ENCODE data around the gene SPTBN4.
A peak's percentile ranks its signal among the peaks of the same experiment; 100 is the strongest.

SPTBN4 gene

DNA sequence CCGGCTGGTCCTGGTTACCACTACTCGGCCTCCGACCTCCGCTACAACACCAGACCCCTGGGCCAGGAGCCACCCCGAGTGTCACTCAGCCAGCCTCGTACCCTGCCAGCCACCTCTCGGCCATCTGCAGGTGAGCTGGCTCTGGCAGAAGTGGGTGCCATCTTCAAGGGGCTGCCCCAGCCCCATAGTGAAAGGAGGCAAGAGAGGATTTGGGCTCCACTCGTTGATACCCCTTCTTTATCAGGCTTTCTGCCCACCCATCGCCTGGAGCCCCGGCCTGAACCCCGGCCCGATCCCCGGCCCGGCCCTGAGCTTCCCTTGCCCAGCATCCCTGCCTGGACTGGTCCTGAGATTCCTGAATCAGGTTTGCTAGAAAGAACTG is 141.4 kb downstream of the SPTBN4 start:
- Histone ChIP-seq H3K4me3 (ENCODE audit: control insufficient read depth in 1 of 7, extremely low read depth in 1 of 7, insufficient read depth in 4 of 7, low read depth in 2 of 7, low read length in 6 of 7) (no peak overlapping the region), H3K9me3 (ENCODE audit: control extremely low read depth in 1 of 5, control insufficient read depth in 4 of 5, insufficient read depth in 2 of 5, low read depth in 1 of 5, low read length in 4 of 5) (no peaks in the 10 kb centered on the region), H3K4me1 (ENCODE audit: control extremely low read depth in 1 of 4, control insufficient read depth in 4 of 4, insufficient read depth in 4 of 4, low read length in 3 of 4) (peaks cover 4 to 65% (median 52%) of the 10 kb centered on the region in 4 experiments), H3K27me3 (replicated peaks in 2 of 5; ENCODE audit: control insufficient read depth in 4 of 5, insufficient read depth in 5 of 5, low read length in 4 of 5) (peaks cover 0 to 18% (median 7%) of the 10 kb centered on the region in 5 experiments), H3K36me3 (ENCODE audit: control insufficient read depth in 4 of 4, insufficient read depth in 4 of 4, low read length in 3 of 4) (no peaks in the 10 kb centered on the region), H3K27ac (ENCODE audit: insufficient read depth in 1 of 2, low read depth in 1 of 2, low read length in 2 of 2, poor library complexity in 1 of 2, severe bottlenecking in 2 of 2) (no peak overlapping the region)
- CTCF ChIA-PET, result interaction anchor here (0.7 to 4.0 kb wide), 3 partner anchors 26 to 37 kb away, joined by 3 to 24 read pairs (median 3); no protein-coding TSS in a partner anchor
- WGBS (ENCODE audit: insufficient coverage), result 98% methylated on average over 14 of the region's 14 CpGs
- POLR2A ChIA-PET, result interaction anchor here (0.7 kb wide), 1 partner anchor 945 kb away, joined by 4 read pairs; no protein-coding TSS in a partner anchor
- no peak for DNase-seq

DNA sequence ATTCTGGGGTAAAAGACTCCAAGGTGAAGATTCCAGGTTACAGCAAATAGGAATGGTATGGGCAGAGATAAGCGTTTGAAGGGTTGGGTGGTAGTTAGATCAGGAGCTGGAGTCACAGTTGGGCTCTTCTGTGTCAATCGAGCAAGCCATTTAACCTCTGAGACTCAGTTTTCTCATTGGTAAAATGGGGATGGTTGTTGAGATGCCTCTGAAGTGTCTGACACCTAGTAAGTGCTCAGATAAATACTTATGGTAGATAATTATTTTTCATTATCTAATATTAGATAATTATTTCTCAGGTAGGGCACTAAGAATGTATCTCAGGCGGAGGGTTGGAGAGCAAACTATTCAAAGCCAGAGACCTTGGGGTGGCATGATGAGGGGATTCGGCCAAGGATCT is 142.2 kb downstream of the SPTBN4 start:
- POLR2A ChIA-PET, result interaction anchor here (1.5 kb wide), 1 partner anchor 183 kb away, joined by 3 read pairs; the partner anchor contains the start of gene SERTAD1

DNA sequence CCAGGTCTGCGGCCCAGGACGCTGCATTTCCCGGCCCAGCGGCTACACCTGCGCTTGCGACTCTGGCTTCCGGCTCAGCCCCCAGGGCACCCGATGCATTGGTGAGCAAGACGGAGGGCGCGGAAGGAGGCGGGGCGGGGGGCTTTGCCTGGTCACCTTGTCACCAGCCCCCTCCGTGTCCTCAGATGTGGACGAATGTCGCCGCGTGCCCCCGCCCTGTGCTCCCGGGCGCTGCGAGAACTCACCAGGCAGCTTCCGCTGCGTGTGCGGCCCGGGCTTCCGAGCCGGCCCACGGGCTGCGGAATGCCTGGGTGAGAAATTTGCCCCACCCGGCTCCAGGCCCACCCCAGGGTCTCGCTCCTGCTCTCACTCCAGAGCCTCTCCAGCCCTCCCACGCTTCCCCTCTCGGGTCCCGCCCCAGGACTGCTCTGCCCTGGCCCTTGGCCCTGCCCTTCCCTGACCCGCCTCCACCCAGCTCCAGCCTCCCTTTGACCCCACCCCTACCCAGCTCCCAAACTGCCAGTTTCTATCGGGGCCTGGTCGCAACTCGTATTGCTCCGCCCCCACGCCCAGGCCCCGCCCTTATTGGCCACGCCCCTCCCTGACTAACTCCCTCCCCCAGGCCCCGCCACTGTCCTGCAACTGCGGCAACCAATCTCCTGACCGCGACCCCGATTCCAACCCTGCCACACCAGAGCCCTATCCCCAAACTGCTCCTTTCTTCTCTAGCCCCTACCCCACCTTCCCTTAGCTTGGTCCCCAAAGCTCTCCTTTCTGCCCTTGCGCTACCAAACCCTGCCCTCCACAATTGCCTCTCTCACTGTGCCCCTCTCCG is 143.0 kb downstream of the SPTBN4 start:
- DNase-seq, result peak; percentile 82 to 91 (median 86)
- under 1% methylated on average over 38 of the region's 50 CpGs for whole genome bisulfite sequencing (ENCODE audit: insufficient coverage)
- H3K9me3 ChIP-seq (ENCODE audit: control extremely low read depth in 1 of 5, control insufficient read depth in 4 of 5, insufficient read depth in 2 of 5, low read depth in 1 of 5, low read length in 4 of 5), result no peaks in the 10 kb centered on the region

More for the DNA sequence above, 142.2 kb downstream of the SPTBN4 start:
- CTCF ChIA-PET, result interaction anchor here (0.6 kb wide), 1 partner anchor 38 kb away, joined by 3 read pairs; no protein-coding TSS in a partner anchor
- H3K27ac ChIP-seq (ENCODE audit: insufficient read depth in 1 of 2, low read depth in 1 of 2, low read length in 2 of 2, poor library complexity in 1 of 2, severe bottlenecking in 2 of 2), result no peak overlapping the region
- peaks cover 0 to 18% (median 7%) of the 10 kb centered on the region in 5 experiments for H3K27me3 ChIP-seq (replicated peaks in 2 of 5; ENCODE audit: control insufficient read depth in 4 of 5, insufficient read depth in 5 of 5, low read length in 4 of 5)
- 71% methylated on average over 2 of the region's 4 CpGs for WGBS (ENCODE audit: insufficient coverage)
- peaks cover 4 to 64% (median 48%) of the 10 kb centered on the region in 4 experiments for H3K4me1 ChIP-seq (ENCODE audit: control extremely low read depth in 1 of 4, control insufficient read depth in 4 of 4, insufficient read depth in 4 of 4, low read length in 3 of 4)
- peak overlapping the region in 5 of 7 experiments; percentile 49 to 78 (median 69) for H3K4me3 ChIP-seq (ENCODE audit: control insufficient read depth in 1 of 7, extremely low read depth in 1 of 7, insufficient read depth in 4 of 7, low read depth in 2 of 7, low read length in 6 of 7)
- H3K9me3 ChIP-seq (ENCODE audit: control extremely low read depth in 1 of 5, control insufficient read depth in 4 of 5, insufficient read depth in 2 of 5, low read depth in 1 of 5, low read length in 4 of 5), result no peaks in the 10 kb centered on the region
- DNase-seq, result no peak
- H3K36me3 ChIP-seq (ENCODE audit: control insufficient read depth in 4 of 4, insufficient read depth in 4 of 4, low read length in 3 of 4), result no peaks in the 10 kb centered on the region

DNA sequence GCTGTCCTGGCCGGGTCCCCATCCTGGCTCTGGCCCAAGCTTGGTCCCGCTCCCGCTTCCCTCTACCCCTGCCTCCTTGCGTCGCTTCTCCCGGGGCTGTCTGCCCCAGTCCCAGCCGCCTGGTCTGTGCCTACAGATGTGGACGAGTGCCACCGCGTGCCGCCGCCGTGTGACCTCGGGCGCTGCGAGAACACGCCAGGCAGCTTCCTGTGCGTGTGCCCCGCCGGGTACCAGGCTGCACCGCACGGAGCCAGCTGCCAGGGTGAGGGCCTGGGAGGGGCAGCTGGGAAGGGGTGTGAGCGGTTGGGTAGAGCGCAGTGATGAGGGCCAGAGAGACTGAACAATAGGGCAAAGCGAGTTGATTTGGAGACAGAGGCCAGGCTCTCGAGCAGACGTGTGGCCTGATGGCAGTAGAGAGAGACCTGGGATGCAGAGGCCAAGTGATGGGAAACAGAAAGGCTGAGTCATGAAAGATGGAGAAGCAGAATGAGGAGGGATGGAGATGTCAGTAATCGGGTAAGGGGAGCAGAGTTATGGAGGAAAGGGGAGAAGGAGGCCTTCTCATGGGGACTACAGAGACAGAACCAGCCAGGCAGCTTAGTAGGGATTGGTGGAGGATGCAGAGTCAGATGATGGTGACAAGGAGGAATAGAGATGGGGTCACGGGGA is 143.7 kb downstream of the SPTBN4 start:
- Histone ChIP-seq H3K4me1 (ENCODE audit: control extremely low read depth in 1 of 4, control insufficient read depth in 4 of 4, insufficient read depth in 4 of 4, low read length in 3 of 4) (peaks cover 4 to 62% (median 43%) of the 10 kb centered on the region in 4 experiments), H3K27me3 (replicated peaks in 2 of 5; ENCODE audit: control insufficient read depth in 4 of 5, insufficient read depth in 5 of 5, low read length in 4 of 5) (peaks cover 0 to 12% (median 7%) of the 10 kb centered on the region in 5 experiments), H3K4me3 (ENCODE audit: control insufficient read depth in 1 of 7, extremely low read depth in 1 of 7, insufficient read depth in 4 of 7, low read depth in 2 of 7, low read length in 6 of 7) (peak overlapping the region in 4 of 7 experiments; percentile 10 to 78 (median 69)), H3K27ac (ENCODE audit: insufficient read depth in 1 of 2, low read depth in 1 of 2, low read length in 2 of 2, poor library complexity in 1 of 2, severe bottlenecking in 2 of 2) (peak overlapping the region; percentile 15 to 68), H3K9me3 (ENCODE audit: control extremely low read depth in 1 of 5, control insufficient read depth in 4 of 5, insufficient read depth in 2 of 5, low read depth in 1 of 5, low read length in 4 of 5) (no peaks in the 10 kb centered on the region), H3K36me3 (ENCODE audit: control insufficient read depth in 4 of 4, insufficient read depth in 4 of 4, low read length in 3 of 4) (no peaks in the 10 kb centered on the region)
- ChIA-PET POLR2A (interaction anchor here (1.2 to 1.5 kb wide), 2 partner anchors 10 to 185 kb away, joined by 3 read pairs; partner anchors contain the start of gene SERTAD1), CTCF (interaction anchor here (0.7 to 1.2 kb wide), 2 partner anchors 15 to 25 kb away, joined by 3 read pairs; no protein-coding TSS in a partner anchor)
- DNase-seq, result peak; percentile 83 to 92 (median 89)
- 8% methylated on average over 27 of the region's 29 CpGs for WGBS (ENCODE audit: insufficient coverage)

More for the DNA sequence above, 143.0 kb downstream of the SPTBN4 start:
- peak overlapping the region; percentile 15 to 78 (median 65) for H3K4me3 ChIP-seq (ENCODE audit: control insufficient read depth in 1 of 7, extremely low read depth in 1 of 7, insufficient read depth in 4 of 7, low read depth in 2 of 7, low read length in 6 of 7)
- peaks cover 0 to 16% (median 7%) of the 10 kb centered on the region in 5 experiments for H3K27me3 ChIP-seq (replicated peaks in 2 of 5; ENCODE audit: control insufficient read depth in 4 of 5, insufficient read depth in 5 of 5, low read length in 4 of 5)
- no peaks in the 10 kb centered on the region for H3K36me3 ChIP-seq (ENCODE audit: control insufficient read depth in 4 of 4, insufficient read depth in 4 of 4, low read length in 3 of 4)
- POLR2A ChIA-PET, result interaction anchor here (1.2 to 1.5 kb wide), 2 partner anchors 9 to 184 kb away, joined by 3 read pairs; partner anchors contain the start of gene SERTAD1
- CTCF ChIA-PET, result interaction anchor here (0.6 to 1.2 kb wide), 2 partner anchors 9 to 25 kb away, joined by 3 read pairs; partner anchors contain the start of gene LTBP4
- peak overlapping the region; percentile 15 to 68 for H3K27ac ChIP-seq (ENCODE audit: insufficient read depth in 1 of 2, low read depth in 1 of 2, low read length in 2 of 2, poor library complexity in 1 of 2, severe bottlenecking in 2 of 2)
- H3K4me1 ChIP-seq (ENCODE audit: control extremely low read depth in 1 of 4, control insufficient read depth in 4 of 4, insufficient read depth in 4 of 4, low read length in 3 of 4), result peaks cover 4 to 64% (median 49%) of the 10 kb centered on the region in 4 experiments

DNA sequence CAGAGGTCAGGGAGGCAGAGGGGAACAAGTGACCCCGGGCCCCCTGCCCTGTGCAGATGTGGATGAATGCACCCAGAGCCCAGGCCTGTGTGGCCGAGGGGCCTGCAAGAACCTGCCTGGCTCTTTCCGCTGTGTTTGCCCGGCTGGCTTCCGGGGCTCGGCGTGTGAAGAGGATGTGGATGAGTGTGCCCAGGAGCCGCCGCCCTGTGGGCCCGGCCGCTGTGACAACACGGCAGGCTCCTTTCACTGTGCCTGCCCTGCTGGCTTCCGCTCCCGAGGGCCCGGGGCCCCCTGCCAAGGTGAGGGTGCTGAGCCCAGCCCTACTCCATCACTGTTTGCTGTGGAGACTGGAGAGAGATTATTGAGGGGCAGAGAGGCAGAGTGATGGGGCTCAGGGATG is 144.3 kb downstream of the SPTBN4 start:
- WGBS (ENCODE audit: insufficient coverage), result 96% methylated on average over 11 of the region's 15 CpGs
- peaks cover 4 to 56% (median 38%) of the 10 kb centered on the region in 4 experiments for H3K4me1 ChIP-seq (ENCODE audit: control extremely low read depth in 1 of 4, control insufficient read depth in 4 of 4, insufficient read depth in 4 of 4, low read length in 3 of 4)
- no peaks in the 10 kb centered on the region for H3K9me3 ChIP-seq (ENCODE audit: control extremely low read depth in 1 of 5, control insufficient read depth in 4 of 5, insufficient read depth in 2 of 5, low read depth in 1 of 5, low read length in 4 of 5)
- POLR2A ChIA-PET, result no interaction called here
- H3K36me3 ChIP-seq (ENCODE audit: control insufficient read depth in 4 of 4, insufficient read depth in 4 of 4, low read length in 3 of 4), result no peaks in the 10 kb centered on the region
- H3K27ac ChIP-seq (ENCODE audit: insufficient read depth in 1 of 2, low read depth in 1 of 2, low read length in 2 of 2, poor library complexity in 1 of 2, severe bottlenecking in 2 of 2), result no peak overlapping the region
- H3K4me3 ChIP-seq (ENCODE audit: control insufficient read depth in 1 of 7, extremely low read depth in 1 of 7, insufficient read depth in 4 of 7, low read depth in 2 of 7, low read length in 6 of 7), result no peak overlapping the region
- no peak for DNase-seq
- CTCF ChIA-PET, result interaction anchor here (0.7 kb wide), 1 partner anchor 16 kb away, joined by 3 read pairs; no protein-coding TSS in a partner anchor
- peaks cover 0 to 12% (median 6%) of the 10 kb centered on the region in 5 experiments for H3K27me3 ChIP-seq (replicated peaks in 2 of 5; ENCODE audit: control insufficient read depth in 4 of 5, insufficient read depth in 5 of 5, low read length in 4 of 5)

DNA sequence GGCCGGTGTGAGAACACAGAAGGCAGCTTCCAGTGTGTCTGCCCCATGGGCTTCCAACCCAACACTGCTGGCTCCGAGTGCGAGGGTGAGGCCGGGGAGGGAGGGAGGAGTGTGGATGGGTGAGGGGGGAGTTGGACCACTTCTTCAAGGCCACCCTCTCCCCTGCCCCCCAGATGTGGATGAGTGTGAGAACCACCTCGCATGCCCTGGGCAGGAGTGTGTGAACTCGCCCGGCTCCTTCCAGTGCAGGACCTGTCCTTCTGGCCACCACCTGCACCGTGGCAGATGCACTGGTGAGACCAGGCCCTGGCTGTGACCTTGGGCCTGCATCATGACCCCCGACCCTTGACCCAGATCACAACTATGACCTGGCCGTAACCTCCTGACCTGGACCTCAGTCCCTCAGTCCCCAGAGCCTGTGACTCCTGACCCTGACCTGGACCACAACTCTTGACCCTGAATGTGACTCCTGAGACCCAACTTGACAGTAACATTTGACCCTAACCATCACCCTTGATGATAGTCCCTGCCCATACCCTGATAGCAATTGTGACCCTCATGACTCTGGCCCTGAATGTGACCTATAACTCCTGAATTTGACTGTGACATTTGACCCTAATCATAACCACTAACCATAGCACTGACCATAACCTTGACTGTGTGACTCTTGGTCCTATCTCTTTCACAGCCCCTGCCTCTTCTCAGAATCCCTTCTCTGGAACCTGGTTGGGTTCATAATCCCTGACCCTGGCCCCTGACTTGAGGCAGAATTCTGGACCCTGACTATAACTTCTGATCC is 145.3 kb downstream of the SPTBN4 start:
- peaks cover 0 to 10% (median 0%) of the 10 kb centered on the region in 5 experiments for H3K27me3 ChIP-seq (replicated peaks in 2 of 5; ENCODE audit: control insufficient read depth in 4 of 5, insufficient read depth in 5 of 5, low read length in 4 of 5)
- no peak overlapping the region for H3K4me3 ChIP-seq (ENCODE audit: control insufficient read depth in 1 of 7, extremely low read depth in 1 of 7, insufficient read depth in 4 of 7, low read depth in 2 of 7, low read length in 6 of 7)
- 95% methylated on average over 4 of the region's 10 CpGs for WGBS (ENCODE audit: insufficient coverage)
- POLR2A ChIA-PET, result no interaction called here
- CTCF ChIA-PET, result interaction anchor here (1.3 kb wide), 1 partner anchor 23 kb away, joined by 4 read pairs; no protein-coding TSS in a partner anchor
- H3K36me3 ChIP-seq (ENCODE audit: control insufficient read depth in 4 of 4, insufficient read depth in 4 of 4, low read length in 3 of 4), result peaks cover 0 to 6% (median 0%) of the 10 kb centered on the region in 4 experiments
- no peak overlapping the region for H3K27ac ChIP-seq (ENCODE audit: insufficient read depth in 1 of 2, low read depth in 1 of 2, low read length in 2 of 2, poor library complexity in 1 of 2, severe bottlenecking in 2 of 2)
- no peaks in the 10 kb centered on the region for H3K9me3 ChIP-seq (ENCODE audit: control extremely low read depth in 1 of 5, control insufficient read depth in 4 of 5, insufficient read depth in 2 of 5, low read depth in 1 of 5, low read length in 4 of 5)
- no peak for DNase-seq
- H3K4me1 ChIP-seq (ENCODE audit: control extremely low read depth in 1 of 4, control insufficient read depth in 4 of 4, insufficient read depth in 4 of 4, low read length in 3 of 4), result peaks cover 4 to 51% (median 33%) of the 10 kb centered on the region in 4 experiments

All from common myeloid progenitor, CD34-positive (primary cell).